CD4-positive, alpha-beta T cell treated with Interleukin-12 subunit alpha and Interleukin-12 subunit beta, for 1 hour (primary cell): ENCODE results near the gene DSTN.

Source experiments
- DNase-seq: peaks from one replicate; pipeline ENCODE4 v3.0.0-alpha.2; 2020

The DSTN gene

DNA sequence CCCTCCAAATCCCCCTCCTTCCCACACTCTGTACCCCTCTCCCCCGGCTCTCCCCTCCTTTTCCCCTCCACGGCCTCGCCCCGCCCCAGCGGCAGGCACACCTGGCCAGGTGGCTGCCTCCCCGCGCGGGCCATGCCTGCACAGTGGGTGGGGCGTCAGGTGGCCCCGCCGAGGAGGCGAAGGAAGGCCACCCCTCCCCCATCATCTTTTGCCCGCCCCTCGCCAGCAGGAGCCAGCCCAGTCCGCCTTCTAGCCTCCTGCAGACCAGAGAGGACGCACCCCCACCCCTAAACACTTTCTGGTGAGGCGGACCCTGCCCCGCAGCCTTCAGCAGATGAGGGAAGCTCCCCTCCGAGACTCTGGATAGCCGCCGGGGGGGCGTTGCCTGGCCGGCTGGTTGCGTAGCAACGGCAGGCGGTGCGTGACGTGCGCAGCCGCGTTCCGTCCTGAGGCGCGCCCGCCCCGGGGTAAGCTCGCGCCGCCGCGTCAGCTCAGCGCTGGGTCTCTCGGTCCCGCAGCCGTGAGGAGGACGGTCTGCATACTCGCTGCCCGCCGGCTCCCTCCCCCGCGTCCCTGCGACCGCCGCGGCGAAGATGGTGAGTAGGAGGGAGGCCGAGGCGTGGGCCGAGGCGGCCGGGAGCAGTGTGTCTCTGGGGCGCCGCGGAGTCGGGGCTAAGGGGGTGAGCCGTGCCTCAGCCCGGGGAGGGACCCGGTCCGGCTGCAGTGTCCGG, at the start of gene DSTN:
DSTN (plus strand) TSS at position 460 of the 731 bp plus-strand sequence; CDS start at position 594, 134 bp downstream.
- DNase-seq = peak; percentile 88

GRCh38 chr20:17520583-17520982, 49.3 kb upstream of the DSTN start:
- no peak for DNase-seq

GRCh38 chr20:17522528-17522927, 47.3 kb upstream of the DSTN start:
- DNase-seq = no peak

DNA sequence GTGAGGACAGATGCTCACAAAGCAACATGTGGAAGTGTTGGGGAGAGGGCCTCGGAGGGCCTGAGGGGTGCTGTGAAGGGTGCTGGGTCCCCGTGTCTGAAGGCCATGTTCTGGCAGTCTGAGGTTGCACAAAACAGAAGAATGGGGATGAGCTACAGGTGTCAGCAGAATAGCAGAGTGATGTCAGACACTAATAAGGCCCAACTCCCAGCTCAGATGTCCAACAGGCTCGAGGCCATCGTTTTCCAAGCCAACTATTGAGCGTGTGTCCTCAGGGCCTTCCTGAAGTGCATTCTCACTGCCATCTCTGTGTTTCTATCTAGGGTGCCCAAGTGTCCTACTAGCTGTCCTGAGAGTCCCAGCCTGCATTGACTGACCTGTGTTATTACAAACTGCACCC, 46.5 kb upstream of the DSTN start:
- no peak for DNase-seq

DNA sequence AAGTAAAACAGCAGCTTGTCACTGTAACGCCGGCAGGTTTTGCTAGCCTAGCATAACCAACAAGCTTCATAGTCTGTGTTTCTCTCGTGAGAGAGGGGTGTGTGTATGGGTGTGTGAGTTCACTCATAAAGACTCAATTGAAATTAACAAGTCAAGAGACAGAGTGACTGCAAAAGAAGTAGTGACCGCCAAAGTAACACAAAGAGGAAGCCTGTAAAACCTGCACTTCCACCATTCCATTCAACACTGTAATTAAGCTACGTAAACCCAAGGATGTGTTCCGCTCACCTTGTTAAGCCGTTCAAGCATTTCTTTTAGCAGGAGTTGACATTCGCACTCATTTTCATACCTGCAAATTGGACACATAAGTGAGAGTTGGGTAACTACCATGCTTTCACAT, 45.3 kb upstream of the DSTN start:
- DNase-seq = no peak

GRCh38 chr20:17525132-17525531, 44.7 kb upstream of the DSTN start:
- no peak for DNase-seq

DNA sequence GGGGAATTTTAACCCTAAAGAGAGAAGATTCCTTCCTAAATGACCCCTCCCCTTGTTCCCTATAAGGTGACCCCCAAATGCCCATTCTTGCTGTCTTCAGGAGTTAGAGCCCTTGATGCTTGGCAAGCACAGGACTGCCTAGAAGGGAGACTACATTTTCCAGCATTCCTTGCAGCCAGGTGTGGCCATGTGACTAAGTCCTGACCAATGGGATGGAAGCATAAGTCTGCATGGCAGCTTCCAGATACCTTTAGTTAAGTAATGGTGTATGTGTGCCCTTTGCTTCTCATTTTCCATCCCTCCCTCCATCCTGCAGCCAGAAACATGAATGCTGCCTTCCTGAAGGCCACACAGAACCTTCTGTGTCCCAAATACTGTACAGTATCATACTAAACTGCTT, 44.2 kb upstream of the DSTN start:
- DNase-seq = peak; percentile 41

- DNase-seq = no peak
Observed at GRCh38 chr20:17529586-17529985, 40.3 kb upstream of the DSTN start.

DNA sequence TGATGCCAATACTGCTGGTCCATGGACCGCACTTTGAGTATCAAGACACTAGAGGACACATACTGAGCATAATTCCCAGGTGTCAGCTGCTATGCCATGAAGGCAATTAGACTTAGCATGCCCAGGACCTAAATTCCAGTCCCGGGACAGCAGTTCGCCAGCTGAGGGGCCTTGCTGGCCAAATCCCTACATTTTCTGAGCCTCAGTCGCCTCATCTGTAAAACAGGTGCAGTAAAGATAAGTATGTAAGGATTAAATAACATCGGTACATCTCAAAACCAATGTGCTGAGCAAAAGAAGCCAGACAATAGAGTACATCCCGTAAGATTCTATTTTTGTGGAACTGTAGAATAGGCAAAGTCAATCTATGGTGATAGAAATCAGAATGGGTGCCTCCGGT, 39.7 kb upstream of the DSTN start:
- no peak for DNase-seq

DNA sequence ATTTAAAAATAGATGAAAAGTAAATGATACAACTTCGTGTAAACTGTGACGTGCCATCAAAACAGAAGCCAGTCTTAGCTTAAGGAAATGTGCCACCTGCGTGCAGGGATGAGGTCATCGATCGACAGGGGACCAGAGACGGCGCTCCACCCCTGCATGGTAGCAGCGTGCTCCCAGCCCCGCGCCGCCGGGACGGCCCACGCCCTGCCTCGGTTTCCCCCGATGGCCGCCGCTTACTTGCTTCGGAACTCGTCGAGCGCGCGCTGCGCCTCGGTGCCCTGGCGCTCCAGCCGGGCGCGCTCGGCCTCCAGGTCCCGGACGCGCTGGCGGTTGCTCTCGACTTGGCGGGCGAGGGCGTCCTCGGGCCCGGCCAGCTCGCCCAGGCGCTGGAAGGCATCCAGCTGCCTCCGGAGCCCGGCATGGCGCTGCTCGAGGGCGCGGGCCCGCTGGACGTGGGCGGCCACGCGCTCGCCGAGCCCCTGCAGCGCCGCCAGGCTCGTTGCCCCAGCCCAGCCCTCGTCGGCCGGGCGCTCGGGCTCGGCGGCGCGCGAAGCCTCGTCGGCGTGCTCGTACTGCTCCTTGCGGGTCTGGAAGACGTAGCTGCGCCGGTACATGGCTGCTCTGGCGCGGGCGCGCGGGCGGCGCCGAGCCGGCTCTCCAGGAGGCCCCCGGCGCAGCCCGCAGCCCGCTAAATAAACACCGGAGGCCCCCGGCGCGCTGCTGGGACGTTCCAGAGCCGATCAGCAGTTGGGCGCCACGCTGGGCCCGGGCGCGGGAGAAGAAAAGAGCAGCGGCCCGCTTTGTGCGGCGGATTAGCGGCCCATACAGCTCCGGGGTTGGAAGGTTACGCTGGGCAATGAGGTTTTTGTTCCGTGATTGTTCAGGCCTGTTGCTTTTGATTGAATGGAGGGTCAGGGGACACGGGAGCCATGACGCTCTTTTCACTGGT, 38.9 kb upstream of the DSTN start, which contains the start of gene BFSP1:
BFSP1 (minus strand) TSS at position 664 of the 949 bp plus-strand sequence; CDS start at position 614, 50 bp downstream.
- DNase-seq = peak; percentile 36

GRCh38 chr20:17531665-17532025, 38.2 kb upstream of the DSTN start:
- DNase-seq = no peak

DNA sequence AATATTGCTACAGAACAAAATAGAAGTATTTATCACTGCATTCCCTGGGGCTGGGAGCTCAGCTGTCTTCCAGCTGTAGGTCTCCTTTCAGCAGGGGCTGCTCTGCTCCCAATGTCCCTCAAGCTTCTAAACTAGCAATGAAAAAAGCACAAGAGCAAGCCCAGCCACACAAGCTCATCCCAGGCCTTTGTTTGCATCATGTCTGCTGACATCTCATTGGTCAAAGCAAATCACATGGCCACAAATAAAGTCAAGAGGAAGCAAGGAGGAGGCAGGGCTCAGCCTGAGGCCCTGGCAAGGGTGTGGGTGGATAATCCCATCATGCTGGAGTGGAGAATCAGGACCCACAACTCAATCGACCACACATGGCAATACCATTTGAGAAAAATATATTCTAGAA, 36.5 kb upstream of the DSTN start:
- peak; percentile 18 for DNase-seq

DNA sequence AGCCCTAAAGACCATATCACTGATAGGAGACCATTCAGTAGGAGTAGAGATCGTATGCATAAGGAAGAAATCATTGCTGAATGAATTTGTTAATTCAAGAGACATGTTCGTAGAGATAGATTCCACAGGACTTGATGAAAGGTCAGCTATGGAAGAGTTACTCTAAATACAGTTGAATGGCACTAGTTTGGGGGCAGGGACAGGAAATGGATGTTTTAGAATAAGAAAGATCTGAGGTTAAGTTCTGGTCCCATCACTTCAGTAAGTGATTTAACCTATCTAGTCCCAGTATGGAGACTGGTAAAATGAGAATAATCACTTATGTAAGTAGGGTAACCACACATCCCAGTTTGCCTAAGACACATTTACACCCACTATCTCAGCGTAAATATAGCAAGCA, 35.8 kb upstream of the DSTN start:
- DNase-seq = no peak

GRCh38 chr20:17536944-17537444, 32.9 kb upstream of the DSTN start:
- DNase-seq = peak; percentile 80

GRCh38 chr20:17537959-17538358, 31.9 kb upstream of the DSTN start:
- DNase-seq = no peak

DNA sequence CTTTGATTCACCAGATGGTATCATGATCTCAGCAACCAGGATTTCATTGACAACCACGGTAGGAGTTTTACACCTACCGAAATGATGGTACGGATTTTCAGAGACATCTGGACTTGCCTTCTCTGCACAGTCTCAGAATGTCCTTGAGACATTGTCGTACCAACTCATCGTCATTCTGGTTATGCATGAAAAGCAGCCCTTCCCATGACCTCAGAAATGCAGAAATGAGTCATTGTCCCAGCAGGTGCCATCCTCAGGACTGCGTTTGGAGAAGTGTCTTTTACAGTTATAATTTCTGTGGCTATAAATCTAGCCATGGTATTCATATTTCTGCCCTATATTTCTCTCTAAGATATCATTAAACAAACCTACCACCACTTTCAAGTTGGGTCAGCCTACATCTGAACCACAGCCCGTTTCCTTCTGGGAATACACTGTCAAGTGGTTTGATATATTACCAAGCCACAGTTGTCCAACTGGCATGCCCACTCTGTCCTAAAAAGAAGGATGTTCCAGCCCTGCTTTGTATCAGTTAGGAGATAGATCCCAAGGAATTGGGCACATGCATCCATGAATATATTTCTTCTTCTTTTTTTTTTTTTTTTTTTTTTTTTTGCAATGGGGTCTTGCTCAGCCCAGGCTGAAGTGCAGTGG, 31.2 kb upstream of the DSTN start:
- DNase-seq = peak; percentile 3

GRCh38 chr20:17541596-17541995, 28.3 kb upstream of the DSTN start:
- DNase-seq = no peak

DNA sequence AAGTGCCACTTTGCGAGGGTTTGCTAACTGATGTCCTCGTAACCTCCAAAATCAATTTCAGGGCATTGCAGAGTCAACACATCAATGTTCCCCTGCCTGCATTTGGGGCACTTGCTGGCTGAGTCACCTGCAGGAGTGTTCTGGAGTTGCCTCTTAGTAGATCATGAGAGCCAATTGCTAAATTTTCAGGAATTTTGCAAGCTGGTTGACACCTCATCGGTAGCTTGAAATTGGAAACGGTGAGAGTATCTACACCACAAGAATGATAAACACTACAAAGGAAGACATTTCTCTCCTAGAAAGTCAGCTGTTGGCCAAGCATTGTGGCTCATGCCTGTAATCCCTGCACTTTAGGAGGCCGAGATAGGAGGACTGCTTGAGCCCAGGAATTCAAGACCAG, 27.9 kb upstream of the DSTN start:
- DNase-seq = no peak

GRCh38 chr20:17542481-17542880, 27.4 kb upstream of the DSTN start:
- DNase-seq = no peak

DNA sequence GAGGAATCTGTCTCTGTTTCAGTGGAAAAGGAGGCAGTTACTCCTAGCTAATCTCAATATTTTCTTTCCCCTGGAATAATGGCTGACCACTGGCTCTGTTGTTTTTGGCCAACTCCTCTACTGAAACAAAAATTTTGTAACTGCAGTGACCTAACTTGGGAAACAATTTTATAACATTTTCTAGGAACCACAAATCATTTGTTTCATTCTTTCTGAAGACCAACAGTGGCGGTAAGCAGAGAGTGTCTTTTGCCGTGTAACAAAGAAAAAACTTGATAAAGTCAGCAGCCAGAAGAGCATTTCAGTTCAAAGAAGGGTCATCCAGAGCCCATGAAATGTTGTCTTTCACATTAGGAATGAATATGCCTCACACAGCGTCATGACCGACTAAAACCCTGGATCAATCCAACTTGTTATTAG, 26.9 kb upstream of the DSTN start:
- DNase-seq = no peak

- no peak for DNase-seq
Observed at GRCh38 chr20:17543531-17544131, 26.2 kb upstream of the DSTN start.

DNA sequence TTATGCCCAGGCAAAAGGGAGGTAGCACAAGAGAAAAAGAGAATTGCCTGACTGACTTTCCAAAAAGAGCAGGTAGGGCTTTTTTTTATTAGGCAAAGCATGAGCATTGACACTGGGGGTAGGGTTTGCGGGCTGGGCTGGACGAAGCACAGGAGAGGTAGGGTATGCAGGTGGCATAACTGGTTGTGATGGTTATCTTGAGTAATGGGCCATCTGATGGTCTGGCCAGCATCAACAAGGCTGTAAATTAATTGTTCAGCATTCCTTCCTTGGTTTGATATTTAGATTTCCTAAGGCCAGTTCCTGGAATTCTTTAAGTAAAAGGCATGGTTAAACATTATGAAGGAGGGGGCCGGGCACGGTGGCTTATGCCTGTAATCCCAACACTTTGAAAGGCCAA, 24.7 kb upstream of the DSTN start:
- no peak for DNase-seq

DNA sequence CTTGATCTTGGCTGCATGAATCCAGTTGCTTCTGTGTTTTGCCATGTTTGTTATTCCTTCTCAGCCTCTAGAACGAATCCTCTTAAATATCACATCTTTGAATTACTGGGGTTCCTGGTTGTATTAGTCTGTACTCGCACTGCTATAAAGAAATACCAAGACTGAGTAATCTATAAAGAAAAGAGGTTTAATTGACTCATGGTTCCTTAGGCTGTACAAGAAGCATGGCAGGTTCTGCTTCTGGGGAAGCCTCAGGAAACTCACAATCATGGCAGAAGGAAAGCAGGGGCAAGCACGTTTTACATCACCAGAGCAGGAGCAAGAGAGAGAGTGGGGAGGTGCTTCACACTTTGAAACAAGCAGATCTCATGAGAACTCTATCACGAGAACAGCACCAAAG, 20.7 kb upstream of the DSTN start:
- DNase-seq = no peak
